Activated gamma-delta T cell treated with anti-CD3 and anti-CD28 coated beads, Interleukin-2, amount 50 U/mL, for 16 hours (primary cell): ENCODE data around the gene ADAM19.

ENCODE experiments used
- DNase-seq: peaks from one replicate; pipeline ENCODE4 v3.0.0-alpha.2; 2020; ENCODE audit warnings: low read depth

The ADAM19 gene

DNA sequence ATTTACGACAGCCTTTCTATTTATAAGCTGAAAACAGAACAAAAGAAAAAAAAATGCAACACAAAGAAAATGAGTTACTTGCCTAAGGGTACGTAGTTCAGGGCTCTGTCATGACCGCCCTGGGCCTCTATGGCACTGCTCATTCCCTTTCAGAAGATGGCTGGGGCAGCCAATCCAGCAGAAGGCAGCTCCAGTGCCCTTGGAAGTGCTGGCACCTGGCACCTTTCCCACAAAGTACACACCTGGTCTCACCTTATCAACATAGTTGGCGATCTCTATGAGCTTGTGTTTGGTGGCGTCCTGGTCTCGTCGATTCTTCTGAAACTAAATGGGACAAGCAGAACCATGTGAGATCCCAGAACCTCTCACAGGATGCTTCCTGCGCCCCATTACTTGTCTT lies 62.4 kb downstream of the ADAM19 start:
- no peak for DNase-seq

DNA sequence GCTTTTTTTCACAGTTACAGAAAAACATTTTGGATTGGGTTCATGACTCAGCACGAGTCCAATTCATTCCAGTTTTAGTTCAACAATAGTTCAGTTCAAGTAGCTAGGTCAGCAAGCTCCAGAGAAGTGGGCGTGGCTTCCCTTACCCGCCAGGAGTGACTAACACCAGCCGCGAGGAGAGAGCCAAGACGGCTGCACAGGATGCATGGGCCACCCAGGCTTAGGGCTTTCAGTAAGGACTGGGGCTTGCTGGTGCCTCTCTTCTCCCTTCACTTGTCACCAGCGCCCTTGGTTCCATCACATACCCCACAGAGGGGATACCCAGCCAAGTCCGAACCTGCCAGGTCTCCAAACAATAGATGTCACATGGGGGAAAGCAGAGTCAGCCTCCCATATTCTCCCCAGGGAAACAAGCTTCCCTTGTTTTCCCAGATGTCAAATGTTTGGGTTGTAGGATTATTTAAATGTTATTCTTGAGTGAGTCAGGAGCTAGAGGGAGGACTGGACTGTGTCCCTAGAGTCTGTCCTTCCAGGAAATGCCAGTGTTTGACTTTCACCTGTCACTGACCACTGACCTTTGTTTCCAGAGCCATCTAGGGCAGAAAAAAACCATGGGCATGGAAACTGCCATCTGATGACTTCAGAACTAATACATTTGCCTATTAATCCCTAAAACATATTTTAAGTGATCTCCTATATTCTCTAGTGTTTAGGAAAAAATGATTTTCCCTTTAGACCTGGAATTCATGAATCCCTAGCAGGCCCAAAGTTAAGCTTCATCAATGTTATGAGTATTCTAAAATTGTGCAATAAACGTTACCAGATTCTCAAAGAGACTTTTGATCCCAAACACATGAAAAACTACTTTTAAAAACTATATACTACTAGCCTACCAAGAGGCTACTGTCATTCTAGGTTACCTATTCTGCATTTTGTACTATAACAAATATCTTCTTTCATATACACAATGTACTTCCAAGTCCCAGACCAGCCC lies 63.6 kb downstream of the ADAM19 start:
- no peak for DNase-seq

DNA sequence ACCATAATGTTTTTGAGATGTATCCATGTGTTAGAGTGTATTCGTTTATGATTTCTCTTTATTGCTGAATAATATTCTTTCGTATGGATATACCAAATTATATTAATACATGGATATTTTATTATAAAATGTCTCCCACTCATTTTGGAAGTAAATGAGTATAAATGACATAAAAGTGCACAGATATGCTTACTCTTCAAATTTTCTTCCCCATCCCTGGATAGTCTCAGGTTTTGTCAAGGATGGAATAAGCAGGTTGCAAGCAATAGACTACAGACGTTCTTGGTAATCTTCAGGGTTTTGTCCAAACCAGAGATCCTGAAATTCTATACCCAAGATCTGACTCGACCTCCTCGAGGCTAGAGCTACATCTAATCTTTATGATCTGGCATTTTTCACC lies 64.9 kb downstream of the ADAM19 start:
- DNase-seq: no peak

DNA sequence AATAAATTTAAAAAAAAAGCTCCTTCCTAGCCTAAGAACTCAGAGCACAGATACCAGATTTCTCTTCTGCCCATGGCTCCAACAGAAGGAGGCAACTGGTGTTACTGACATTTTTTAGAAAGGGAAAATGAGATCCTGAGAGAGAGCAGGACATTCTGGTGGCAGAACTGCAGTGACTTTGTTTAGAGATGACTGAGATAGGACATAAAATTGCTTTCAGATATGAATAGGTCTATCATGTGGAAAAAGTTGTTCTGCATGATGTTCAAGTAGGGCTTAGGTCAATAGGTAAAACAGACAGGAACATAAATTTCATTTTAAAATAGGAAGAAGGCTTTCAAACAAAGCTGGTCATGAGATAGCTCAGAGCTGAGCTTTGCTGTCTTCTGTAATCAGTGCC lies 66.0 kb downstream of the ADAM19 start:
- DNase-seq: no peak

DNA sequence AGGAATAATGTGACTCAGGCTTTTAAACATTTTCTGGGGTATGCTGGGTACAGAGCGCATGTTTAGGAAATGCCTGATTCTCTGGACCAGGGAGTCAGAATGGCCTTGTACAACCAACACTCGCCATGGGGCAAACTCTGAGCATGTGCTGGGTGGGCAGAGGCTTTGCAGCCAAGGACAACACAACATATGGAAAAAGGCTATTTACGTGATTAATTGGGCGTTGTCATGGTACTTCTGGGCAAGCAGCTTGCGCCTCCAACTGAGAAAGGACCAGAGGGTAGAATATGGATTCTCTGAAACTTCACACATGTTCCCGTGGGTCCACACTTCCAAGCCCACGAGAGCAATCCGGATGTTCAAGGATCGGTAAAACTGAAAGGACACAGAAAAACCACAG lies 66.5 kb downstream of the ADAM19 start:
- DNase-seq: no peak

DNA sequence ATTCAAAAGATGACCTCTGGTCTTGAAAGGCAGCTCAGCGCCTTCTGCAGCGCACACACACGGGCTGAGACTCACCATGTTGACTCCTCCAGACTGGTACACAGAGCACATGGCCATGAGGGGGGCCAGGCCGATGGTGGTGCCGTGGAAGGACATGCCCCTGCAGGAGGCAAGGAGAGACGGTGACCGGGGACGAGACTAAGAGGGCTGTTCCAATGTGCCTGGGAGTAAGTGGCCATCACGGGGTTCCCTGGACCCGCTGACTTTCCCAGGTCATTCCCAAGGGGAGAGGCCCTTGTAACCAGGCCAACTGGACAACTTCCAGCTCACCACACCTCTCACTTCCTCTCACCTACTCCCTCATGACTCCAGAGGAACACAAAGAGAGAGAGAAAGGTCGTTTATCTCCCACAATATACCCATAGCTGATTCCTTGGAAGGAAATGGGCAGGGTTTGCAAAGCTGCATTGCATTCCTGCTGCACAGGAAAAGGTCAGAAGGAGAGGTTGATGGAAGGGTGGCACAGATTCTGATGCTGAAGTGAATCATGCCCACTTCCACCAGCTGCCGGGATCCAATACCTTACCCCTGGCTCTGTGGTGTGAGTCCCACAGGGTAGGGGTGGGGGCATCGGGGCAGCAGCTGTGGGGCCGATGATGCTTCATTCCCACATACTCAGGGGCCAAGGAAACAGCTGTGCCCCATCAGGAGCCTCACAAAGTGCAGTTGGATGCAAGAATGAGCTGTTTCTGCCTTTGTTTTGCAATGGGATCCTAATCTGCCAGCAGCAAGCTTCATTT lies 68.4 kb downstream of the ADAM19 start:
- DNase-seq: no peak

DNA sequence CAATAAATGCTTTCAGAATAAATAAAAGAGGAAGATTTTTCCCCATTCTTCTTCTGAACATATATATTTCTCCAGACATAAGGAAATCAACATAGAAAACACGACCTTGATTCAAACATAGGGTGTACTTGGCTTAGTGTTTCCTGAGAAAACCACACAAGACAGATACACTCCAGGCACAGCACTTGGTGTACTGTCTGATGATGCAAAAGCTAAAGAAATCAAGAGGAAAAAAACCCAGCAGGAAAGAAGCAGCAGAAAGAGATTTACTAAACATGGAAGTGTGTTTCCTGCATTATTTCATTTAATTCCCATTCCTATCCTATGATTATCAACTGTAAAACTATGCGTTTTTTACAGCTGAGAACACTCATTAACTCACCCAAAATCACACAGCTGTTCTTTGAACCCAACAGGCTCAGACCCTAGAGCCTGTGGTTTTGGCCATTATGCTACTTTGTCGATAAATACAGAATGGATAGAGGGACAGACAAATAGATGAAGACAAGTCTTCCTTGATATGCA lies 69.4 kb downstream of the ADAM19 start:
- DNase-seq: no peak

DNA sequence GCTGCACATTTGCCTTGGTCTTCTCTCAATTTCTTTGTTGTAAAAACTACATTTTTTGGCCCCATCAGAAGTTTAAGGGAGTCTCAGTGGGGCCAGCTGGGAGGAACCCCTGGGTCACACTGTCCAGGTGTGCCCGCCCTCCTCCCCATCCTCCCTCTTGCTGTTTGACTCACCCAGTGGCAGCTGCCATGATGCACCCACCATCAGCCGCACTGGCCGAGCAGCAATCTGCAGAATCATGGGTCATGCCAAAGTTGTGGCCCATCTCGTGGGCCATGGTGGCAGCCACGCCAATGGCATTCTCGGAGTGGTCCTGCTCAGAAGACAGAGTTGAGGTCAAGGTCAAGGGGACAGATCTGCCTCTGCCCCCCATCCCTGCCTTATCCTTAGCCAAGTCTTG lies 70.1 kb downstream of the ADAM19 start:
- DNase-seq: no peak

DNA sequence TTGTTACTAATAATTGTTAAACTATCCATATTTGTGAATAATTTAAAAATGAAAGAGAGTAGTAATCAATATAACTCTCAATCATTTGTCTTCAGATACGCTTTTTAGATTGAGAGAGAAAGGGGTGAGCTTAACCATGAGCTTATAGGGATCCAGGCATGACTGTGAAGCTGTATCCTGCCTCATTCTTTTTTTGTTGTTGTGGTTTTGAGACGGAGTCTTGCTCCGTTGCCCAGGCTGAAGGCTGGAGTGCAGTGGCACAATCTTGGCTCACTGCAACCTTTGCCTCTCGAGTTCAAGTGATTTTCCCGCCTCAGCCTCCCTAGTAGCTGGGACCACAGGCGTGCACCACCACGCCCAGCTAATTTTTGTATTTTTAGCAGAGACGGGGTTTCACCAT lies 71.5 kb downstream of the ADAM19 start:
- no peak for DNase-seq

DNA sequence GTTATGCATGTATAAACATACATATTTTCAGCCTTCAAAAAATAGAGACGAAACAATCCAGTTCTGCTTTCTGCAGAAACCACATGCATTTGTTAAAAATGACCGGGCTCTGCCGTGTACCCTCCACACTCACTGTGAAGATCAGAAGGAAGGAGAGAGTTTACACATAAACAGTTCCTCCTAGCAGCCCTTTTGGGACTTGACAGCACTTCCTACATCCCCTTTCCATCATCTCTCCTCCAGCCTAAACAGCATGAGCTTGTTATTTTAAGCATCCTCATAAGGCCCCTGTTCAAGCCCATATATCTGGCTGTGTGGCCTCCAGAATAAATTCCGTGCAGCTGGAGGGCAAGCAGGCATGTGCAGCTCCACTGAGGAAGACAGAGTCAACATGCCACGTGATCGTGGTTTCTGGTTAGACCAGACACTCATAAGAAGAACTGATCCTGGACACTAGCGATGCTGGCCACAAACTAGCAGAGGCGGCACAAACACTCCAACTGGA lies 73.4 kb downstream of the ADAM19 start:
- no peak for DNase-seq

DNA sequence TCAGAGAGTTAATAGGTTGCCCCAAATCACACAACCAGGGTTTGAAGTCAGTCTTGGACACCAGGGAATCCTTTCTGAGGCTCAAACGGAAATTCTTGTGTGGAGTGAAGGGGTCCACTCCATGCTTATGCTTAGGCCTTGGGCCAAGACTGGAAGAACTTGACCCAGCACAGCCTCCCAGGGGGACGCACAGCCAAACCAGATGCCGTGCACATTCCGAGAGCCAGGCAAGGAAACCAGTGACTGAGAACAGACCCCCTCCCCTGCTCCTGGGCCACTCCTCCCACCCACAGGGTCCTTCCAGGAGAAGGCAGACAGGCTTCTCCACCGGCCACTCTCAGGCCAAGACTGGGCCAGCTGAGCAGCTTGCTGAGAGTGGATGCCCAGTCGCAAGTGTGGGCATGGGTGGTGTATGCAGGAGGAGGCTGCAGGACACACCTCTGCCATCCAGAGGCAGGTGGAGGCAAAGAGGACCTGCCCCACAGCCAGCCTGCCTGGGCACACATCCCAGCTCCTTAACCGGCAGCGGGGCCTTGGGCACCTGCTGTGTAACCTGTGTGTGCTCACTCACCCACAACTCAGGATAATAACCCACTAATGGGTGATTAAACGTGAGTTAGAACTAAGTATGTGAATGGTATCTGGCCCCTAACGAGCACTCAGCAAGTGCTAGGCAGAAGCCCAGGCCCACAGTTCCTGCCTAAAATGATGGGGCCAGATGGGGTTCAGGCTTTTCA lies 77.5 kb downstream of the ADAM19 start:
- DNase-seq: no peak

DNA sequence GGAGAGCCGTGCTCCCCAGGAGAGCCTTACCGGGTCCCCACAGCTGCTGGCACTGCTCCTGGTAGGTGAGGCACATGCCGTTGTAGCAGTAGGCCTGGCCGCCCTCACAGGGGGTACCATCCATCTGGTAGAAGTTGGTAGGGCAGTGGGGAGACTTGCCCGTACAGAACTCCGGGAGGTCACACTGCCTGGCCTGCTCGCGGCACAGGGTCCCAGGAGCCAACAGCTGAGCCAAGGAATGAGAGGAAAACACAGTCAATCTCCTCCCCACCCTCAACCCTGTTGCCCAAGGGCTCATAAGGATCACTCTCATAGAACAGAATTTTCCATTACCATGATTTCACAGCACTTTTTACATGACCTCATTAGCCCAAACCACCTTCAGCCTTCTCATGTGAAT lies 78.7 kb downstream of the ADAM19 start:
- no peak for DNase-seq

DNA sequence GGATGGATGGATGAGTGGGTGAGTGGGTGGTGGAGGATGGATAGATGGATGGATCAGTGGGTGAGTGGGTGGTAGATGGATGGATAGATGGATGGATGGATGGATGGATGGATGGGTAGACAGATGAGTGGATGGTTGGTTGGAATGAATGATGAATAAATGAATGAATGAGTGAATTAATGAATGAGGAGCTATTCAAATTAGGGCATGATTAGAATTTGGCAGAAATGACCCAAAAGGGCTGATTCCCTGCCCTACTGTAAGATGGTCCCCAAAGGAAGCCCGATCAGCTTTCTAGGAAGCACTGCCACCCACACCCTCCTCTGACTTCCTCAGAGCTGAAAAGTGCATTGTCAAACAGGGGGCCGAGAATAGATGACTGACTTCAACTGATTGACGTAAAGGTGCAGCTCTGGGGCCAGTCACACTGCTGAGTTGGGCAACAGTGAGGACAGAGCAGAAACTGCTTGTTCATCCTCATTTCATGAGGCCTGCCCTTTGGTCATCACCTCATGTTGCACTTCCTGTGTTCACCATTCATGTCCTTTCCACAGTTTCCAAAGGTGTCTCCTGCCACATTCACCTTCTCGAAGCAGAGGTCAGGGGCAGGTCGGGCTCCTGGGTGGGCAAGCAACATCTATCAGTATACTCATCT lies 81.3 kb downstream of the ADAM19 start:
- DNase-seq: no peak

DNA sequence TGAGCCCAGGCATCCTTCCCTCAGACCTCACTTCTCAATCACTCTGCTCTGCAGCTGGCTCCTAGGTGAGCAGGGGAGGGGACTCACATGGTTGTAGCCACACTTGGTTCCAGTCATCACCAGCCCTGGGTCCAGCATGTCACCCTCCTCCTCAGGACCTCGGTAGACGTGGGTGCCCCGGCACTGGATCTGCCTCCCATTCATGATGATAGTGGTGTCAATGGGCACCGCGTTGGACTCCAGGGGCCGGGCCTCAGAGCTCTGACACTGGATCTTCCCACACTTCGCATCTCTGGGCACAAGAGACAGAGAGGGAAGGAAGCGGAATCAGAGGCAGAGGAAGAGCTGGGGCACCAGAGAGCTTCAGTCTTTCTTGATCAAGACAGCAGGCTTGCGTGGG lies 82.7 kb downstream of the ADAM19 start:
- no peak for DNase-seq

DNA sequence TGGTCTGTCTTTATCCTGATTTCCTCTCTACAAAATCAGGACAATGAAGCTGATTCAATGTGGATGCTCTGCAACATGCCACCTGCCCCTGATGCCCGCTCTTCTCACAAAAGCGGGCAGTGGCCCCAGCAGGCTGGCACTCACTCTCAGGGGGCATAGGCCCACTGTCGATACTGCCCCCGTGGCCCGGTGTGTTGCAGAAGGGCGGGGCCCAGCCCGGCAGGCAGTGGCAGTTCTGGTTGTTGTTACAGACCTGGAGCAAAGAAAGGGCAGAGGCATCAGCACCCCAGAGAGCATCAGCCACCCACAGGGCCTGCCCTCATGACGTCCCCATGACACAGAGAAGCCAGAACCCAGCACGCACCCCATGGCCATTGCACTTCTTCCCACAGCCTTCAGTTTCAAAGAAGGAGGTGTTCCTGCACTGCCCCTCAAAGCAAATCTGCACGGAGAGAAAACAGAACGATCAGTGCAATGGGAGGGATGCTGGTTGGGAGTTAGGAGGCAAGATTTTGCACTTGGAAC lies 84.0 kb downstream of the ADAM19 start:
- DNase-seq: no peak

DNA sequence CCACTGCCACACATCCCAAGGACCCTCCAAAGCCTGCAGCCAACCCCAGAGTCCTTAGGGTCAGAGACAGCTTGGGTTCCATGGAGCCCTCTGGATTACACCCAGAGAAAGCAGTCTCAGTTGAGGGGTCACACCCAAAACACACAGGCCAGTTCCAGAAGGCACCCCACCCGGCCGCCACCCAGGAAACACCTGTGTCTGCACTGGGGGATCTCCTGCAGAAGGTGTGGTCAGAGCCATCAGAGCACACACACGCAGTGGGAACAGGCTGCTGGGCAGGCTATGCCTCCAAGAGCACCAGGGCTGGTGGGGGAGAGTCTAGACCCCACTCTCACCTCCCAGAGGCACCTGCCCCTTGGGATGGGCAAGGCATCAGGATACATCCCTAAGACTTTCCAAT lies 88.2 kb downstream of the ADAM19 start:
- DNase-seq: no peak

DNA sequence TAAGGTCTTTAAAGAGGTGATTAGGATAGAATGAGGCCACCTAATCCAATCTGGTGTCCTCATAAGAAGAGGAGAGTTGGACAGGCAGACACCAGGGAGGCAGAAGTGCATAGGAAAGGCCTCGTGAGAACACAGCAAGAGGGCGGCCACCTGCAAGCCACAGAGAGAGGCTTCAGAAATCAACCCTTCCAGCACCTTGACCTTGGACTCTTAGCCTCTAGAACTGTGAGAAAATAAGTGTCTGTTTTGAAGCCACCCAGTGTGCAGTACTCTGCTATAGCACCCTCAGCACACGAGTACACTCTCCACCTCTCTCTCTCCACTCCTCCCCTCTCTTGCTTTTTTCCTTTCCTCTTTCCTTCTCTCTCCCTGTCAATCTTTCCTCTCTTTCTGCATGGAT lies 88.7 kb downstream of the ADAM19 start:
- no peak for DNase-seq

DNA sequence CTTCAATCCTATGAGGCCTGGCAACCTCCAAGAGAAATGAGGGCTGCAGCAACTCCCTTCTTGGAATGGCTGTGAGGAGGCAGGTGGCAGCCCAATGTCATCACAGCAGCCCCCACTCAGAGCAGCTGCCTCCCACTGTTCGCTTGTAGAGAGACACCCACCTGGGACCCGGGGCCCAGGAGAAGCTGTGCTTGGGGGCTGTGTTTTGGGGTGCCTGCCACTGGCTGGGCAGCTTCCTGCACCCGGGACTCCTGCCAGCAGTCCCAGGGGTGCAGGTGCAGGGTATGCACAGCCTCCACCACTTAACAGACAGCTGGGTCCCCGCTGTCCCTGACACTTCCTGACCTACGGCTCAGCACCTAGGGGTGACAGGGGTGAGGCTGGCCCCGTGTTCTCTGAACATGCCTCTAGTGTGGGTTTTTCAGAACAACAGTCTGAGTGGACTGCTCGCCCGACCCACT lies 89.3 kb downstream of the ADAM19 start:
- DNase-seq: no peak

DNA sequence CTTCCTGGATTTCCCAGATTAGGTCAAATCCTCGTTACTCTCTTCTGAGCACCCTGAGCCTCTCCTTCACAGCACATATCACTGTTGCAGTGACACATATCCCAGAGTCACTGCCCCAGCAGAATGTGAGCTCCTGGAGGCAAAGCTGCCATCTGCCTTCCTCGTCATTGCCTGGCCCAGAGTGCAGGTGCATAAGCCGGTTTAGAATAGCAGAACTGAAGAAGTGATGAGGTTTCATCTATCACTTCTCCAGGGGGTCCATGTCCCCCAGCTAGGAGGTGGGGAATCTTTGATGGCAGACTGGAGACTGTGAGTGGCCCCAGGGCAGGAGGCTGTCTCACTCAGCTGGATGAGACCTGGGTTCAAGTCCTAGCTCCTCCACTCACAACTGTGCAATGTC lies 89.8 kb downstream of the ADAM19 start:
- no peak for DNase-seq

DNA sequence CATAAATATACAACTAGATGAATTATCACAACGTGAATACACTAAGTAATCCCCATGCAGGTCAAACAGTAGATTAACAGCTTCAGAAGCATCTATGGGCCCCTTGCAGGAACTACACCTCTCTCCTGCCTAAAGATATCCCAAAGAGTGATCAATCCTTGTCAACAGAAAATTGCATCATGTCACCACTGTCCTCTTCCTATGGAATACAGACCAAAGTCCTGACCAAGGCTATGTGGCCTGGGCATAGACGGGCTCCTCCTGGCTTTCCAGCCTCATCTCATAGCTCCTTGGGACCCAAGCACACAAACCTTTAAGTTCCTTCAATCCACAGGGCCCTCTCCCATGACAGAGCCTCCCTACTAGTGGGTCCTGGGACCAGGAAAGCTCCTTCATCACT lies 90.2 kb downstream of the ADAM19 start:
- DNase-seq: no peak

DNA sequence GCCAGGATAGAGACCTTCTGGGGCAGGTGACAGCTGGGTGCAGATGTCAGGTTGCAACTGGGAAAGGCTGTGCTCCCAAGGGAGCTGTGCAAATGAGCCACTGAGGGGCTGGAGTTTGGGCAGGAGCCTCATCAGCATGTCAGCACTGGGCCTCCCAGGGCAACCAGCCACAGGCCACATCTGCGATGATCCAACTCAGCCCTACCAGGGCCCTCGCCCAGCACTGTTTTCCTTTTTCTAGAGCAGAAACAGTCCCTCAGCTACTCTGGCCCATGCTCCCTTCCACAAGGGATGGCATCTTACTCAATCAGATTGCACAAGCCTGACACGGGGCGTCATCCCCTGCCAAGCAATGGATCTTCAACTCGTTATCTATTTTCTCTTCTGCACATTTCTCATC lies 90.8 kb downstream of the ADAM19 start:
- DNase-seq: no peak
